ENCODE results near the gene HOXD4.

GRCh38 chr2:176178757-176179295 is 27.5 kb downstream of the HOXD4 start:
- TF ChIP-seq EZH2phosphoT487 (IDR thresholded peaks at IDR 0.05; ENCODE audit: borderline replicate concordance, low read depth) = no peak
- TF ChIP-seq CTCF (IDR thresholded peaks at IDR 0.05) = no peak
- TF ChIP-seq REST (IDR thresholded peaks at IDR 0.05; ENCODE audit: low read depth, low read length) = no peak
- no peak for TF ChIP-seq EP300 (IDR thresholded peaks at IDR 0.05; ENCODE audit: borderline replicate concordance in 1 of 2, low read depth in 1 of 2, low read length in 1 of 2)
- no peak for TF ChIP-seq MAX (IDR thresholded peaks at IDR 0.05; ENCODE audit: low read depth)

All from SK-N-SH (cell line).